ENCODE measurements around the gene TFG. TPM values are rescaled to one million over a fixed set of nuclear protein-coding genes. Genes with fewer than 3 reads are reported as not detected.

TFG gene
- total RNA-seq, 6 experiments from 2014 or later: 127 to 147 (median 133) TPM

- Mint-ChIP-seq H3K27me3 (ENCODE audit: insufficient read depth) (no peaks in the 10 kb centered on the region), H3K9me3 (no peaks in the 10 kb centered on the region), H3K27ac (peak overlapping the region; percentile 53), H3K36me3 (ENCODE audit: low read depth) (peaks cover 38% of the 10 kb centered on the region), H3K4me3 (peak overlapping the region; percentile 44), H3K4me1 (ENCODE audit: low read depth) (peaks cover 43% of the 10 kb centered on the region)
- no peak for TF ChIP-seq CTCF (IDR thresholded peaks at IDR 0.05)
- peak; percentile 39 for DNase-seq
Measured at GRCh38 chr3:100719136-100719535, 9.8 kb downstream of the TFG start.

GRCh38 chr3:100720426-100720825 lies 11.1 kb downstream of the TFG start:
- Mint-ChIP-seq H3K4me1 (ENCODE audit: low read depth) (peaks cover 36% of the 10 kb centered on the region), H3K9me3 (no peaks in the 10 kb centered on the region), H3K4me3 (no peak overlapping the region), H3K27me3 (ENCODE audit: insufficient read depth) (no peaks in the 10 kb centered on the region), H3K36me3 (ENCODE audit: low read depth) (peaks cover 30% of the 10 kb centered on the region), H3K27ac (no peak overlapping the region)
- DNase-seq: no peak
- no peak for TF ChIP-seq CTCF (IDR thresholded peaks at IDR 0.05)

- DNase-seq: no peak
- no peak overlapping the region for H3K4me3 Mint-ChIP-seq
- no peak for TF ChIP-seq CTCF (IDR thresholded peaks at IDR 0.05)
- H3K4me1 Mint-ChIP-seq (ENCODE audit: low read depth): peaks cover 26% of the 10 kb centered on the region
- H3K27ac Mint-ChIP-seq: no peak overlapping the region
- H3K9me3 Mint-ChIP-seq: no peaks in the 10 kb centered on the region
- H3K27me3 Mint-ChIP-seq (ENCODE audit: insufficient read depth): no peaks in the 10 kb centered on the region
- peaks cover 31% of the 10 kb centered on the region for H3K36me3 Mint-ChIP-seq (ENCODE audit: low read depth)
Measured at GRCh38 chr3:100725935-100726513, 16.7 kb downstream of the TFG start.

- TF ChIP-seq CTCF (IDR thresholded peaks at IDR 0.05): no peak
- peaks cover 31% of the 10 kb centered on the region for H3K36me3 Mint-ChIP-seq (ENCODE audit: low read depth)
- no peaks in the 10 kb centered on the region for H3K9me3 Mint-ChIP-seq
- no peak overlapping the region for H3K4me3 Mint-ChIP-seq
- no peaks in the 10 kb centered on the region for H3K27me3 Mint-ChIP-seq (ENCODE audit: insufficient read depth)
- DNase-seq: no peak
- H3K27ac Mint-ChIP-seq: no peak overlapping the region; the same call in 1 of the 2 replicates
- peaks cover 31% of the 10 kb centered on the region for H3K4me1 Mint-ChIP-seq (ENCODE audit: low read depth)
Measured at GRCh38 chr3:100726706-100727105, 17.4 kb downstream of the TFG start.

GRCh38 chr3:100730524-100730923 lies 21.2 kb downstream of the TFG start:
- H3K27me3 Mint-ChIP-seq (ENCODE audit: insufficient read depth): no peaks in the 10 kb centered on the region; the same call in 1 of the 2 replicates
- TF ChIP-seq CTCF (IDR thresholded peaks at IDR 0.05): no peak
- H3K4me3 Mint-ChIP-seq: no peak overlapping the region
- no peaks in the 10 kb centered on the region for H3K9me3 Mint-ChIP-seq
- peaks cover 44% of the 10 kb centered on the region for H3K4me1 Mint-ChIP-seq (ENCODE audit: low read depth)
- H3K27ac Mint-ChIP-seq: peak overlapping the region; percentile 0; the same call in 1 of the 2 replicates
- H3K36me3 Mint-ChIP-seq (ENCODE audit: low read depth): peaks cover 31% of the 10 kb centered on the region
- DNase-seq: no peak

Measured in HFFc6 (cell line).